Measurements from ENCODE around the gene CANX.
"Not testable (repeated sequence)": the region's sequence is repeated elsewhere in the genome, so short reads cannot be mapped to it uniquely, and the experiment has no call there.

Gene CANX

GRCh38 chr5:179694561-179694960, 4.2 kb upstream of the CANX start:
- no peaks in the 10 kb centered on the region for H3K36me3 ChIP-seq (replicated peaks)
- no peak for TF ChIP-seq CTCF (IDR thresholded peaks at IDR 0.05; ENCODE audit: low read depth, low read length, missing control alignments)
- no peaks in the 10 kb centered on the region for H3K27me3 ChIP-seq (replicated peaks)

DNA sequence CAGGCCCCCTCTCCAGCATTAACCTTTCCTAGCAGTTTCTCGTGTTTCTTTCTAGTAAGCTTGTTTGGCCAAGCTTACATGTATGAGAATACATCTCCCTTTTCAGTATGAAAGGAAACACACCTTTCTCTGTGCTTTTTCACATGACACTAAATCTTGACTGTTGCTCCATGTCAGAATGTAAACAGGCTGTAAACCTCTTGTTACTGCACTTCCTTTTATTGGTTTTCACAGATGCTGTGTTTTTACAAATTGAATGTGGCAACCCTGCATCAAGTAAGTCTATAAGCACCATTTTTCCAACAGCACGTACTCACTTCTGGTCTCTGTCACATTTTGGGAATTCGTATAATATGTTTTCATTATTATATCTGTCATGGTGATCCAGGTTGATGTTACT, 2.2 kb upstream of the CANX start:
- no peaks in the 10 kb centered on the region for H3K27me3 ChIP-seq (replicated peaks)
- TF ChIP-seq CTCF (IDR thresholded peaks at IDR 0.05; ENCODE audit: low read depth, low read length, missing control alignments): no peak
- H3K4me3 ChIP-seq (ENCODE audit: low read depth, low read length): no peak overlapping the region
- no peak overlapping the region for H3K27ac ChIP-seq
- in situ Hi-C loops (cut with HindIII; ENCODE audit: low pct_ligation_motif_present, low sequenced_read_pairs): no loop called here
- no peaks in the 10 kb centered on the region for H3K36me3 ChIP-seq (replicated peaks)
- no peak for DNase-seq

More at GRCh38 chr5:179694561-179694960, 4.2 kb upstream of the CANX start:
- Histone ChIP-seq H3K4me3 (ENCODE audit: low read depth, low read length) (no peak overlapping the region), H3K27ac (no peak overlapping the region)
- in situ Hi-C loops (cut with HindIII; ENCODE audit: low pct_ligation_motif_present, low sequenced_read_pairs): no loop called here
- no peak for DNase-seq

GRCh38 chr5:179697108-179697507, 1.7 kb upstream of the CANX start:
- no peaks in the 10 kb centered on the region for H3K27me3 ChIP-seq (replicated peaks)
- in situ Hi-C loops (cut with HindIII; ENCODE audit: low pct_ligation_motif_present, low sequenced_read_pairs): no loop called here
- DNase-seq: no peak
- no peak for TF ChIP-seq CTCF (IDR thresholded peaks at IDR 0.05; ENCODE audit: low read depth, low read length, missing control alignments)
- peaks cover 3% of the 10 kb centered on the region for H3K36me3 ChIP-seq (replicated peaks)
- no peak overlapping the region for H3K27ac ChIP-seq
- H3K4me3 ChIP-seq (ENCODE audit: low read depth, low read length): no peak overlapping the region

DNA sequence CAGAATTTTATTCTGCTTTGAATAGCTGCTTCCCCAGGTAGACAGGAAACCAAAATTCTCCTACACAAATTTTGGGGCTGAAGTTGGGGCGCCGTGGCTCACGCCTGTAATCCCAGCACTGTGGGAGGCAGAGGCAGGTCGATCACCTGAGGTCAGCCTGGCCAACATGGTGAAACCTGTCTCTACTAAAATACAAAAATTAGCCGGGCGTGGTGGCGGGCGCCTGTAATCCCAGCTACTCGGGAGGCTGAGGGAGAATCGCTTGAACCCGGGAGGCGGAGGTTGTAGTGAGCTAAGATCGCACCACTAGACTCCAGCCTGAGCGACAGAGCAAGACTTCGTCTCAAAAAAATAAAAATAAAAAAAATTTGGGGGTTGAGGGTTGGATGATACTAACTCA, 1.2 kb upstream of the CANX start:
- peak overlapping the region; percentile 94 for H3K27ac ChIP-seq
- in situ Hi-C loops (cut with HindIII; ENCODE audit: low pct_ligation_motif_present, low sequenced_read_pairs); DNase-seq; H3K36me3 ChIP-seq (replicated peaks); H3K27me3 ChIP-seq (replicated peaks): not testable (repeated sequence)
- peak overlapping the region; percentile 80 for H3K4me3 ChIP-seq (ENCODE audit: low read depth, low read length)

- peak; percentile 100 for DNase-seq
- peaks cover 12% of the 10 kb centered on the region for H3K36me3 ChIP-seq (replicated peaks)
- in situ Hi-C loops (cut with HindIII; ENCODE audit: low pct_ligation_motif_present, low sequenced_read_pairs): no loop called here
- no peaks in the 10 kb centered on the region for H3K27me3 ChIP-seq (replicated peaks)
- H3K27ac ChIP-seq: peak overlapping the region; percentile 95
- H3K4me3 ChIP-seq (ENCODE audit: low read depth, low read length): peak overlapping the region; percentile 88
- TF ChIP-seq CTCF (IDR thresholded peaks at IDR 0.05; ENCODE audit: low read depth, low read length, missing control alignments): no peak
Measured at GRCh38 chr5:179697993-179698934, 503 bp upstream of the CANX start.

- peak; percentile 28 for DNase-seq
- Histone ChIP-seq H3K27ac (peak overlapping the region; percentile 95), H3K36me3 (replicated peaks) (peaks cover 20% of the 10 kb centered on the region), H3K4me3 (ENCODE audit: low read depth, low read length) (peak overlapping the region; percentile 88), H3K27me3 (replicated peaks) (no peaks in the 10 kb centered on the region)
- TF ChIP-seq CTCF (IDR thresholded peaks at IDR 0.05; ENCODE audit: low read depth, low read length, missing control alignments): no peak
- in situ Hi-C loops (cut with HindIII; ENCODE audit: low pct_ligation_motif_present, low sequenced_read_pairs): no loop called here
Measured at GRCh38 chr5:179699616-179700237, 960 bp downstream of the CANX start.
